Dermis microvascular lymphatic vessel endothelial cell (primary cell): ENCODE measurements around the gene CTDNEP1. TPM values are rescaled to one million over a fixed set of nuclear protein-coding genes. Genes with fewer than 3 reads are reported as not detected.

Source experiments
- total RNA-seq: library from RNA; depleted of rRNA; stranded (reverse); fragments of >200 nt; gene quantifications from 2 replicates; pipeline ENCODE4 v1.2.1, GENCODE V29; 2014

CTDNEP1 gene
- total RNA-seq, 1 donor from 2014 or later = 25.9 TPM

Other genes starting within 250 kb of the CTDNEP1 start
- gene RNASEK, start 239.1 kb downstream of the CTDNEP1 start, total RNA-seq = 42.9 and 71.4 TPM in 2 replicates
- 57.9 and 85.0 TPM in 2 replicates for gene BCL6B, start 228.7 kb downstream of the CTDNEP1 start, total RNA-seq
- gene SLC16A13, start 215.7 kb downstream of the CTDNEP1 start, total RNA-seq = 1.4 and 2.0 TPM in 2 replicates
- gene SLC16A11, start 207.6 kb downstream of the CTDNEP1 start, total RNA-seq = 1.0 and 1.9 TPM in 2 replicates
- 1.8 and 3.5 TPM in 2 replicates for gene CLEC10A, start 171.5 kb downstream of the CTDNEP1 start, total RNA-seq
- under 0.01 TPM in 1 of 2 replicates, not detected in the other for gene ASGR2, start 136.9 kb downstream of the CTDNEP1 start, total RNA-seq
- gene ASGR1, start 72.4 kb downstream of the CTDNEP1 start, total RNA-seq = 14.8 and 26.2 TPM in 2 replicates
- 5.3 and 11.4 TPM in 2 replicates for gene DLG4, start 31.9 kb downstream of the CTDNEP1 start, total RNA-seq
- gene ACADVL, start 31.8 kb downstream of the CTDNEP1 start, total RNA-seq = 219 and 341 TPM in 2 replicates
- gene DVL2, start 17.2 kb downstream of the CTDNEP1 start, total RNA-seq = 28.6 and 37.0 TPM in 2 replicates
- 29.7 and 45.6 TPM in 2 replicates for gene PHF23, start 12.3 kb downstream of the CTDNEP1 start, total RNA-seq
- gene GABARAP, start 9.3 kb downstream of the CTDNEP1 start, total RNA-seq = 92.6 and 197 TPM in 2 replicates
- 31.8 and 34.6 TPM in 2 replicates for gene ELP5, start 481 bp upstream of the CTDNEP1 start, total RNA-seq
- 1.0 and 2.7 TPM in 2 replicates for gene CLDN7, start 10.7 kb upstream of the CTDNEP1 start, total RNA-seq
- gene SLC2A4, start 30.0 kb upstream of the CTDNEP1 start, total RNA-seq = 0.76 and 0.90 TPM in 2 replicates
- gene YBX2, start 42.9 kb upstream of the CTDNEP1 start, total RNA-seq = 0.25 and 0.26 TPM in 2 replicates
- gene EIF5A, start 55.9 kb upstream of the CTDNEP1 start, total RNA-seq = 540 and 622 TPM in 2 replicates
- gene GPS2, start 63.6 kb upstream of the CTDNEP1 start, total RNA-seq = 19.1 and 28.3 TPM in 2 replicates
- gene NEURL4, start 77.6 kb upstream of the CTDNEP1 start, total RNA-seq = 9.1 and 15.0 TPM in 2 replicates
- 0.26 and 1.0 TPM in 2 replicates for gene ACAP1, start 84.8 kb upstream of the CTDNEP1 start, total RNA-seq
- gene KCTD11, start 100.4 kb upstream of the CTDNEP1 start, total RNA-seq = 2.3 and 3.4 TPM in 2 replicates
- not detected in 2 replicates for gene TMEM95, start 103.4 kb upstream of the CTDNEP1 start, total RNA-seq
- gene TNK1, start 129.4 kb upstream of the CTDNEP1 start, total RNA-seq = 2.1 and 2.3 TPM in 2 replicates
- gene PLSCR3, start 142.8 kb upstream of the CTDNEP1 start, total RNA-seq = 13.5 and 34.0 TPM in 2 replicates
- gene TMEM256, start 152.4 kb upstream of the CTDNEP1 start, total RNA-seq = 127 and 212 TPM in 2 replicates
- gene NLGN2, start 156.1 kb upstream of the CTDNEP1 start, total RNA-seq = 1.4 and 3.0 TPM in 2 replicates
- gene SPEM1, start 168.6 kb upstream of the CTDNEP1 start, total RNA-seq = not detected in 2 replicates
- not detected in 2 replicates for gene SPEM2, start 173.9 kb upstream of the CTDNEP1 start, total RNA-seq
- not detected in 2 replicates for gene SPEM3, start 177.1 kb upstream of the CTDNEP1 start, total RNA-seq
- 6.8 and 10.1 TPM in 2 replicates for gene TMEM102, start 183.7 kb upstream of the CTDNEP1 start, total RNA-seq
- gene FGF11, start 187.8 kb upstream of the CTDNEP1 start, total RNA-seq = 0.13 and 0.38 TPM in 2 replicates
- 7.2 and 10.0 TPM in 2 replicates for gene CHRNB1, start 193.3 kb upstream of the CTDNEP1 start, total RNA-seq
- gene ZBTB4, start 227.9 kb upstream of the CTDNEP1 start, total RNA-seq = 6.7 and 11.3 TPM in 2 replicates
- not detected in 2 replicates for gene SLC35G6, start 229.7 kb upstream of the CTDNEP1 start, total RNA-seq
- gene POLR2A, start 232.6 kb upstream of the CTDNEP1 start, total RNA-seq = 56.5 and 87.0 TPM in 2 replicates